Tibial artery (tissue), 4 donors: ENCODE results near the gene ERBB4.

Experiments used
- DNase-seq, 2 donors: peaks; one replicate each; pipeline ENCODE4 v3.0.0-alpha.2; 2019
- H3K27ac ChIP-seq, 2 donors: fragments of 200-600 bp; sonication (generic) in 1 of 2; 1 replicate in 1 of 2; 2 replicates in 1 of 2; pipeline ENCODE4 v1.5.1; 2018 to 2019; ENCODE audit warnings: mild to moderate bottlenecking in 1 of 2
- H3K27me3 ChIP-seq, 2 donors: fragments of 200-600 bp; sonication (generic) in 1 of 2; one replicate each; pipeline versions ENCODE4 v1.5.1 to v1.6.0; 2016 to 2019
- H3K36me3 ChIP-seq, 3 donors: fragments of 200-600 bp; sonication (generic) in 2 of 3; one replicate each; pipeline ENCODE4 v1.5.1; 2016 to 2019; ENCODE audit warnings: mild to moderate bottlenecking in 2 of 3
- H3K4me1 ChIP-seq, 4 donors: fragments of 200-600 bp; sonication (generic) in 2 of 4; 1 replicate in 3 of 4; 2 replicates in 1 of 4; pipeline ENCODE4 v1.5.1; 2016 to 2019
- H3K4me3 ChIP-seq, 2 donors: fragments of 200-600 bp; sonication (generic) in 1 of 2; 1 replicate in 1 of 2; 2 replicates in 1 of 2; pipeline ENCODE4 v1.5.1; 2018 to 2019; ENCODE audit warnings: mild to moderate bottlenecking in 2 of 2
- H3K9me3 ChIP-seq, 3 donors: fragments of 200-600 bp; sonication (generic) in 1 of 3; one replicate each; pipeline ENCODE4 v1.5.1; 2016 to 2019
- CTCF ChIP-seq, 2 experiments: fragments of 200-600 bp in 1 of 2; fragments of 450-650 bp in 1 of 2; IDR thresholded peaks; one replicate each; pipeline ENCODE4 v1.5.1; 2017 to 2019; ENCODE audit warnings: antibody characterized with exemption in 2 of 2, mild to moderate bottlenecking in 1 of 2, moderate library complexity in 1 of 2
- intact Hi-C: fragments of 100-400 bp; cut with DNase I; formaldehyde crosslinking; loops from one replicate; pipeline ENCODE4 v1.15.0; 2023; ENCODE audit warnings: low total_unique reads

Gene ERBB4

DNA sequence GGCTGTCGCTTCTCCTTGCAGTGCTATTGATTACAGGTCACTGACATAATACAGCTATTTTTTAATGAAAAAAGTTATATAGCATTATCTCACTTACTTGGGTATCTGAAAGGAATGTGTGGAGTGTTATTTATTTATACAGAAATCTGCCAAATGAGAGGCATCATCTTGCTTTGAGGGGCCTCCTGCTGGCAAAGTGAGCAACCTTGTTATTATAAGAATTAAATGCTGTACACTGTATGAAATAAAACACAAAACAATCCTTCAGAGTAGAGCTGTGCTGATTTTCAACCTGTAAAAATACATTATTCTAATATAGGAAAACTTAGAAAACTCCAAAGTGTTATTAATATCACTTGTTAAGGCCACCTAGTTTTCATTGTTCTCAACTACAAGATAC, 20.9 kb downstream of the ERBB4 start:
- no peaks in the 10 kb centered on the region for H3K27me3 ChIP-seq
- TF ChIP-seq CTCF (IDR thresholded peaks at IDR 0.05), result no peak
- intact Hi-C loops, result no loop called here
- H3K36me3 ChIP-seq, result no peaks in the 10 kb centered on the region
- DNase-seq, result no peak
- no peaks in the 10 kb centered on the region for H3K9me3 ChIP-seq
- H3K27ac ChIP-seq, result no peak overlapping the region
- H3K4me3 ChIP-seq, result no peak overlapping the region
- H3K4me1 ChIP-seq, result peaks cover 0 to 6% (median 0%) of the 10 kb centered on the region in 4 donors

DNA sequence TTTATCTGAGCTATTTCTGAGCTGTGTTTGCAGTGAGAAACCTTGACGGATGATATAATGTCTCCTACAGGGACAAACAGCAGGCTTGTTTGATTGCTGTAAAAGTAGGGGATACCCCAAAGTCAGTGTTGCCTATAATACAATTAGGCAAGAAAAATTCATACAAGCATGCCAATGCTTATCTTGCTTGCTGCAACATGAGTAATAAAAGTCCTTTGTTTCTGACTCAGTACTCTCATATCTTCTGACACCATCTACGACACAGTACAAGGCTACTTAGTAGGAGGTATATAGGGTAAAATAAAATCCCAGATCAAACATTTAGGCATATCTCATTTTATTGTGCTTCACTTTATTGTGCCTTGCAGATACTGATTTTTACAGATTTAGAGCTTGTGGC, 33.0 kb downstream of the ERBB4 start:
- Histone ChIP-seq H3K4me1 (peaks cover 0 to 7% (median 0%) of the 10 kb centered on the region in 4 donors), H3K27ac (no peak overlapping the region), H3K4me3 (no peak overlapping the region), H3K9me3 (no peaks in the 10 kb centered on the region), H3K36me3 (no peaks in the 10 kb centered on the region), H3K27me3 (no peaks in the 10 kb centered on the region)
- intact Hi-C loops, result no loop called here
- DNase-seq, result no peak
- no peak for TF ChIP-seq CTCF (IDR thresholded peaks at IDR 0.05)

DNA sequence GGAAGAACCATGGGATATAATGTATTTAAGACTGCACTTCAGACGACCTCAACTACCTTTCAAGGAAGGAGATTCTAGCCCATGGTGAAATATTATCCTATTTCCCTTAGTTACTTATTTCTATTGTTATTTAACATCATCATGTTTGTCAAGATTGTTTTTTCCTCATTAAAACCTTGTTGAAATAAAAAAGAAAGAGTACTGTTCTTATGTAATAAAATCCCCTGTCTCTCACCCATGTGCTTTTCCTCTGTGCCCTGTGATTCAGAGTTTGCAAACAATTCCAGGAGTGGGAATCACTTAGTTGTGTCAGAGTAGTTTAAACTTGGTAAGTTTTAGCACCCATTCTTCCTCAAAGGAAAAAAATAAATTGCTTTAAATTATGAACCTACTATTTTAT, 43.6 kb downstream of the ERBB4 start:
- Histone ChIP-seq H3K4me3 (no peak overlapping the region), H3K4me1 (no peaks in the 10 kb centered on the region), H3K36me3 (no peaks in the 10 kb centered on the region), H3K9me3 (no peaks in the 10 kb centered on the region), H3K27ac (no peak overlapping the region), H3K27me3 (no peaks in the 10 kb centered on the region)
- DNase-seq, result no peak
- intact Hi-C loops, result no loop called here
- TF ChIP-seq CTCF (IDR thresholded peaks at IDR 0.05), result no peak

- no peaks in the 10 kb centered on the region for H3K9me3 ChIP-seq
- no peak for DNase-seq
- no peaks in the 10 kb centered on the region for H3K36me3 ChIP-seq
- H3K4me1 ChIP-seq, result no peaks in the 10 kb centered on the region
- H3K27ac ChIP-seq, result no peak overlapping the region
- no peaks in the 10 kb centered on the region for H3K27me3 ChIP-seq
- TF ChIP-seq CTCF (IDR thresholded peaks at IDR 0.05), result no peak
- no peak overlapping the region for H3K4me3 ChIP-seq
- intact Hi-C loops, result no loop called here
Measured at GRCh38 chr2:212494418-212495020, 44.1 kb downstream of the ERBB4 start.

DNA sequence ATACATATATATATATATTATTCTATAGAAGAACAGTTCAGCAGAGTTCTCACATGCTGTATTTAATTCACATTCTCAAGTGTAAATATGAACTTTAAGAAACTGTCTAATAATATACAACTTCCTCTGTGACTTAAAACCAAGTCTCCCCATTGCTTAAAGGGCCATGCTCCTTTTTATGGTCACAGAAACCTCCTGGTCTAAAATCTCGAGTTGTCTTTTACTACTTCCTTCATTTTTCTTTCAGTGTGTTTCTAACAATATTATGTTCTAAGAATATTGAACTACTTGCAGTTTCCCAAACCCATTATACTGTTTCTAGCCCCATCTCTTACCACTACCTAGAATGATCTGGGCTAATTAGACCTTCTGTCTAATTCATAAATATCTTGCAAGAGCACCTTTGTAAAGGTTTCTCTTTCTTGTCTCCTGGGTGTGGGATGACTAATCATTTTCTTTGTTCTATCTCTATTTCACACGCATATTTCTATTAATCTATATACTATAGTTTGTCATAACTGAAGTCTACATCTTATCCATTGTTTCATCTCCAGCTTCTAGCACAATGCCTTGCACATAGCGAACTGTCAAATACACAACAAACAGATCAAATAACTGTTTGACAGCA, 48.8 kb downstream of the ERBB4 start:
- DNase-seq, result no peak
- Histone ChIP-seq H3K4me3 (no peak overlapping the region), H3K27ac (no peak overlapping the region), H3K4me1 (no peaks in the 10 kb centered on the region), H3K36me3 (no peaks in the 10 kb centered on the region), H3K9me3 (no peaks in the 10 kb centered on the region), H3K27me3 (no peaks in the 10 kb centered on the region)
- intact Hi-C loops, result no loop called here
- no peak for TF ChIP-seq CTCF (IDR thresholded peaks at IDR 0.05)
